Gastrocnemius medialis (tissue), 4 donors: ENCODE measurements around the gene TMEM39B.

ENCODE experiments used
- POLR2A ChIP-seq, 2 donors: fragments of 450-650 bp; IDR thresholded peaks; one replicate each; pipeline ENCODE4 v1.6.1; 2017; ENCODE audit warnings: antibody characterized with exemption in 2 of 2, mild to moderate bottlenecking in 2 of 2, moderate library complexity in 2 of 2
- TF ChIP-seq, protein P1 (sequence below), 5 experiments: fragments of 450-650 bp in 3 of 5; fragments of 200-600 bp in 2 of 5; sonication (generic) in 2 of 5; IDR thresholded peaks in 4 of 5; conservative IDR thresholded peaks in 1 of 5; 1 replicate in 4 of 5; 2 replicates in 1 of 5; pipeline ENCODE4 v1.5.1; 2016 to 2019; ENCODE audit warnings: antibody characterized with exemption in 5 of 5, mild to moderate bottlenecking in 3 of 5, moderate library complexity in 3 of 5

DNA sequence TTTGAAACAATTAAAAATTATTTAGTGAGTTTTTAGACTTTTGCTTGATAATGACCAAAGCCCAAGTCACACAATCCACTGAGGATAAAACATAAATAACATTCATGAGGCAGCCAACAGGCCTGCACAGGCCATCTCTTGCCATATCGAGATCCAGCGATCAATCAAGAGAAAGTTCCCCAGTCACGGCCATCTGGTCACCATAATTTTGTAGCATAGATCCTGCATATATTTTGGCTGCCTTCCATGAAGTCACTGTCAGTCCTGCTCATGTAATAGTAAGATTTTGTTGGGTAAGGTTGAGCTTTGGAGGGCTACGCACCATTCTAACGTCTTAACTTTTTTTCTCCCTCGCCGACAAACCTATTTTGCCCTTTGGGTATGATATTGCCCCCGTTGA lies 52.6 kb downstream of the TMEM39B start:
- TF ChIP-seq, protein P1, sequence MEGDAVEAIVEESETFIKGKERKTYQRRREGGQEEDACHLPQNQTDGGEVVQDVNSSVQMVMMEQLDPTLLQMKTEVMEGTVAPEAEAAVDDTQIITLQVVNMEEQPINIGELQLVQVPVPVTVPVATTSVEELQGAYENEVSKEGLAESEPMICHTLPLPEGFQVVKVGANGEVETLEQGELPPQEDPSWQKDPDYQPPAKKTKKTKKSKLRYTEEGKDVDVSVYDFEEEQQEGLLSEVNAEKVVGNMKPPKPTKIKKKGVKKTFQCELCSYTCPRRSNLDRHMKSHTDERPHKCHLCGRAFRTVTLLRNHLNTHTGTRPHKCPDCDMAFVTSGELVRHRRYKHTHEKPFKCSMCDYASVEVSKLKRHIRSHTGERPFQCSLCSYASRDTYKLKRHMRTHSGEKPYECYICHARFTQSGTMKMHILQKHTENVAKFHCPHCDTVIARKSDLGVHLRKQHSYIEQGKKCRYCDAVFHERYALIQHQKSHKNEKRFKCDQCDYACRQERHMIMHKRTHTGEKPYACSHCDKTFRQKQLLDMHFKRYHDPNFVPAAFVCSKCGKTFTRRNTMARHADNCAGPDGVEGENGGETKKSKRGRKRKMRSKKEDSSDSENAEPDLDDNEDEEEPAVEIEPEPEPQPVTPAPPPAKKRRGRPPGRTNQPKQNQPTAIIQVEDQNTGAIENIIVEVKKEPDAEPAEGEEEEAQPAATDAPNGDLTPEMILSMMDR (IDR thresholded peaks at IDR 0.05 in 4 of 5, conservative IDR thresholded peaks at IDR 0.05 in 1 of 5), result no peak
- TF ChIP-seq POLR2A (IDR thresholded peaks at IDR 0.05), result no peak
